Measurements from ENCODE around the gene UTRN.

Gene UTRN

DNA sequence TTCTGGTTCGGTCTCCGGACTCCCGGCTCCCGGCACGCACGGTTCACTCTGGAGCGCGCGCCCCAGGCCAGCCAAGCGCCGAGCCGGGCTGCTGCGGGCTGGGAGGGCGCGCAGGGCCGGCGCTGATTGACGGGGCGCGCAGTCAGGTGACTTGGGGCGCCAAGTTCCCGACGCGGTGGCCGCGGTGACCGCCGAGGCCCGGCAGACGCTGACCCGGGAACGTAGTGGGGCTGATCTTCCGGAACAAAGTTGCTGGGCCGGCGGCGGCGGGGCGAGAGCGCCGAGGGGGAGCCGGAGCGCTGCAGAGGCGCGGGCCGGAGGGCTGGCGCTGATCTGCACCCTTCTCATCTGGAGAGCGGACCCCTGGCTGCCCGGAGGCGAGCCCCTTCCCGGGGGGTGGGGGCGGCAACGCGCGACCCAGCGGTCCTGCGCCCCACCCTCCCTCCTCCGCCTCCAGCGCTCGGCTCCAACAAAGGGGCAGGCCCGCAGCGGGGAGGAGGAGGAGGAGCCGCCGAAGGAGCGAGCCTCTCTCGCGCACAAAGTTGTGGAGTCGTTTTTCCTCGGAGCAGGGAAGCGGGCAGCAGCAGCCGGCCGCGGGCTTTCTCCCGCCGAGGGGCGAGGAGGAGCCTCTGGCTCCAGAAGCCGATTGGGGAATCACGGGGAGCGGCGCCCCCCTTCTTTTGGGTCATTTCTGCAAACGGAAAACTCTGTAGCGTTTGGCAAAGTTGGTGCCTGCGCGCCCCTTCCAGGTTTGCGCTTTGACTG is at the start of gene UTRN:
Gene UTRN, plus strand, starts transcription at position 553 of the 765 bp plus-strand sequence. CDS start 6,494 bp downstream, outside the sequence.
- peak in 2 of 3 donors; percentile 22 to 59 for DNase-seq (ENCODE audit: low read depth in 2 of 3, low spot score in 1 of 3)

DNA sequence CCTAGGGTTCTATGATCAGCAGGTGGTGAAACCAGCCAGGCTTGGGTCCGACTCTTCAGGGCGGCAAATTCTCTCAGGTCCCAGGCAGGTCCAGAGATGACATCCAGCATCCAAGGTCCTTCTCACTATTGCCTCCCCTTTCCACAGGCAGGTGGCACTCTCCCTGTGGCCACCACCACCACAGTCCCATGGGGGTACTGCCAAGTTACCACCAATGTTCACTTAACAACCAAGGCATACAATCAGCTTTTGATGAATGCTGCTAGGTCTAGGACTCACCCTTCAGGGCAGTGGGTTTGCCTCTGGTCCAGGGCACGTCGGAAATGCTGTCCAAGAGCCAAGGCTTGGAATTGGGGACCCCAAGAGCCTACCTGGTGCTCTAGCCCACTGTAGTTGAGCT is 40.4 kb upstream of the UTRN start:
- no peak for DNase-seq (ENCODE audit: low read depth in 2 of 3, low spot score in 1 of 3)

DNA sequence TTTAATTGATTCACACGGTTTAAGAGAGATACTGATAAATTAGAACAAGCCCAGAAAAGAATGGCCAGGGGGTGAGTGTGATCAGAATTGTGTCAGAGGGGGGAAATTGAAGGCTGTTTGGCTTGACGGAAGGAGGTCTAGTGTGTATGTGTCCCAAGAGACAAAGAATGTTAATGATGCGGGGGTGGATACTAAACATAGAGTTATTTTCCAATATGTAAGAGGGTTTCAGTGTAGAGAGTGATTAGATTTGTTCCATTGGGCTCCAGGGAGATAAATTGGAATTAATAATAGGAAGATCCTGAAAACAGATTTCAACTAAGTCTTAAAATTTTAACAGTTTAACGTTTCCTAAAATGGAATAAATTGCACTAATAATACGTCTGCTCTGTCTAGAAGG is 38.1 kb upstream of the UTRN start:
- DNase-seq (ENCODE audit: low read depth in 2 of 3, low spot score in 1 of 3): no peak

GRCh38 chr6:144248003-144248402 is 37.1 kb upstream of the UTRN start:
- peak in 2 of 3 donors; percentile 3 to 8 for DNase-seq (ENCODE audit: low read depth in 2 of 3, low spot score in 1 of 3)

DNA sequence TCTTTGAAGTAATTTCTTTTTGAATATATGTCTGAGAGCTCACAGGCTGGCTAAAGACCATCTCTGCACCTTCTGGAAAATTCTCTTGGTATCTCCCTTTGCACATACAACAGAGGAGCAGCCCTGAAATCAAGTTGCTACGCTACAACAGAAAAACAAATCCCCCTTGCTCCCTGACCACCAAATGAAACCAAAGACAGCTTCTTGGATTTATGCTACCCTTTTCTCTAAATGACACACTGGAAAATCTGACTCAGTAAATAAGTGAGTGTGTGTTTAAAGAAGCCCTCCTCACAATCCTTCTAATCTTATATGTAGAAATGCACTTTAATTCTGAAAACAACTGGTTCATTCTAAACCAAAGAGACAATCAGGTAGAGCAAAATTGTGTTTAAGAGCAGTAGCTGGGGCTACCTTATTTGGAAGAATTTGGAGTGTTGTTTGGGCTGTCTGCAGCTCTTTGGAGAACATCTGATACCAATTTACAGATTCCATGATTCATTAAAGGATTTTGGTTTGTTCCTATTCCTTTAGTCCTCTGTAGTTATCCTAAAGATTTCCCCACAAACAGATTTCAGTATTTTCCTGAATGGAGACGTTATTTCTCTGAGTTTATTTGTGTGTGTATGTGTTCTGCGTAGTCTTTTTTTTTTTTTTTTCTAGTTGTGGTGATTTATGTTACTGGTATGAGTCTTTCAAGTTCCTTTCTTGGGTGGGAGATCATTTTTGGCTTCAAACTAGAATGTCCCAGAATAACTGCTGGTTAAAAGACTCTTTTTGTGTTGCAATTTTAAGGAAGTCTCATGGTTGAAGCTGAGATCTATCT is 36.4 kb upstream of the UTRN start:
- no peak for DNase-seq (ENCODE audit: low read depth in 2 of 3, low spot score in 1 of 3)

DNA sequence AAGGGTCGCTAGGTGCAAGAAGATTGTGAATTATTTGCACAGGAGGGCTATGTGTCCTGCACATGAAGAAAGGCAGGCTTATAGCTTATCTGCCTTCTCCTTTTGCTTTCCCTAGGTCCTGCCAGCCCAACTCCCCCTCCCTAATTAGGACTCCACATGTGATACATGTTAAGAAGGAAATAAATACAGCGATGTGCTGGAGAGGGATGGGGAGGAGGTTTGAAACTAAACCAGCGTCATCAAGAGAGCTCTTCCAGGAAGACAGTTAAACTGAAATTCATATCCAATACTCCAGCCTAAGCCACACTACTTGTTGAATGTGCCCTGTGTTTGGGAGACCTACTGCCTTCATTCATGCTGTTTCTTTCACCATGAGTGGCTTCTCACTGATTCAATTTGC is 34.9 kb upstream of the UTRN start:
- no peak for DNase-seq (ENCODE audit: low read depth in 2 of 3, low spot score in 1 of 3)

- no peak for DNase-seq (ENCODE audit: low read depth in 2 of 3, low spot score in 1 of 3)
Measured at GRCh38 chr6:144252259-144252658, 32.9 kb upstream of the UTRN start.

- DNase-seq (ENCODE audit: low read depth in 2 of 3, low spot score in 1 of 3): no peak
Measured at GRCh38 chr6:144259986-144260385, 25.1 kb upstream of the UTRN start.

- no peak for DNase-seq (ENCODE audit: low read depth in 2 of 3, low spot score in 1 of 3)
Measured at GRCh38 chr6:144262470-144263369, 22.4 kb upstream of the UTRN start.

DNA sequence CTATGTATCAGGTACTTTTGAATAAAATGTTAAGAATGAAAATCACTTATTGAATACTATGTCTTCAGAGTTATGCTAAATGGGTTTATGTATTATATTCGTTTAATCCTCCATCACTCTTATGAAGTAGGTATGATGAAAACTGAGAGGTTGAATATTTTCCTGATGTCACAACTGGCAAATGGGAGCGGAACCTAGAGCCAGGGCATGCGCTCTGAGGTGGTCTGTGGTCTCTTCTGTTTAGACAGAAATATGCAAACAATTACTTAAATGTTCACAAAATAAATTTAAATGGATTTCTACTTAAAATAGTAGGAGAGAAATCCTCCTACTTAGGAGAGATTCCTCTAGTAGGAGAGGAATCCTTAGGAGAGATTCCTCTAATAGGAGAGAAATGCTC is 21.3 kb upstream of the UTRN start:
- no peak for DNase-seq (ENCODE audit: low read depth in 2 of 3, low spot score in 1 of 3)

DNA sequence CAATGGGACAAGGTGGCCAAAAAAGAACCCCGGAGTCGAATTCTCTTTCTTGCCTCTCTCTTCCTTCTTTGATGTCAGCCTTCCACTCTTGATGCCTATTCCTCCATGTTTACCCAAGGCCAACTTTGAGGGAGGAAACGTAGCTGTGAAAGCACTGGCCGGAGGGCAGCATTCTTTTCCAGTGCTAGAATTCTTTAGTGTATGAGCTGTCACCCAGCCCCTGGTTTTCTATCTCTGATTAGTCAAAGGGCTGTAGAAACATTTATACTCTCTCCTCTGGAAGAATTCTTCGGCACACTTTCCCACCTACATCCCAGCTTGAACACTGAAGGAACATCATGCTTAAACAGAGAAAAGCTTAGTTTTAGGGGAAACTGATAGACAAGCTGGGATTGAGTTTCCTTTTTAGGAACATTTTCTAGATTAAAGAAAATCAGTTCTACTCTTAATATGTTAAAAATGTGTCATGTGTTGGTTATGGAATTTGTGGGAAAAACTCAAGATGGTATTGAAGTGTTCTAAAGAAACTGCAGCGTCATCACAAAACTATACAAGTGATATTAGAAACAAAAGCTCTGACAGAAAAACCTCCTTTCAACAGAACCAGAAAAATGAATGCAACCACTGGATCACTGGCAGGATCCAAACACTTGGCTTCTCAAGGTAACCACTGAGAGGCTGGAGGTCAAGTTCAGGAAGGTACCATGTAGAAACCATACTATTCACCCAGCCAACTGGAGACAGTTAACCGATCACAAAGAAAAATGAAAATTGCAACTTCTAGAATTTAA is 20.7 kb upstream of the UTRN start:
- no peak for DNase-seq (ENCODE audit: low read depth in 2 of 3, low spot score in 1 of 3)

- DNase-seq (ENCODE audit: low read depth in 2 of 3, low spot score in 1 of 3): no peak
Measured at GRCh38 chr6:144265061-144265357, 20.1 kb upstream of the UTRN start.

DNA sequence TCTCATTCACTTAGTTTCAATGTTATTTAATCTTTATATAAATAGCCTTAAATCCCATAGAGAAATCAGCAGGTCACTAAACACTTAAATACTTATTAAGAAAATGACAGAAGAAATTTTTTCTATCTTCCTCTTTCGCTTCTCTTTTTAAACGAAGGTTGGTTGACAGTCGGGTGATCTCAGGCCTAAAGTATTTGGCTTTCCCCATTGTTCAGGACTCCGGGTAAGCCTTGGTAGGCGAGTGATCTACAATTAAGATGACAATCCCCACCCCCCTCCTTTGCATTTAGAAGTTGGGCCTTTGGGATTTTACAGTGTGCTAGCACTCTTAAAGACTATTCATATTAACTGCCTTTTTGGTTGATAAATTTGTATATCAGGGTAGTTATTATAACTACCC is 19.7 kb upstream of the UTRN start:
- DNase-seq (ENCODE audit: low read depth in 2 of 3, low spot score in 1 of 3): no peak

- DNase-seq (ENCODE audit: low read depth in 2 of 3, low spot score in 1 of 3): no peak
Measured at GRCh38 chr6:144266091-144266649, 19.0 kb upstream of the UTRN start.

DNA sequence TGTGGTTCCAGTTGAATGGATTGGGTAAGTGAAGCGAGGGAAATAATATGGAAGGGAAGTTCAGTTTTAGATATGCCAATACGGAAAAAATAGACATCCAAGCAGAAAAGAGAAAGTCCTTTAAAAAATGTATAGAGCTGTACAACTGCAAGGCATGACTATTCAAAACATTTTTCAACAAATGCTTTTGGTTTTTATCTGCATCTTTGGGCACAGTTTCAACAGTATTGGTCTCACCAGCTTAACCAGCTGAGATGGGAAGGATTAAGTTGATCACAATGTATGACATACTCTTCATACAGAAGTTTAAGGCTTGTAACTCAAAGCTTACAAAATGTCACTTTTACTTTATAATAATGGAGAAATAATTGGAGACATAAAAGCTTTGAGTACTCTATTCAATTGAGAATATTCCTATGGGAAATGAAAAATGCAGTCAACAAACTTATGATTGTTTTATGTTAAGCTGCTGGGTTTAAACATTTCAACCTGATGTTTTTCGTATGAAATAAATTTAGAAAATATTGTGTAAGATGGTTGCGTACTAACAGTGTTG is 16.3 kb upstream of the UTRN start:
- DNase-seq (ENCODE audit: low read depth in 2 of 3, low spot score in 1 of 3): no peak

DNA sequence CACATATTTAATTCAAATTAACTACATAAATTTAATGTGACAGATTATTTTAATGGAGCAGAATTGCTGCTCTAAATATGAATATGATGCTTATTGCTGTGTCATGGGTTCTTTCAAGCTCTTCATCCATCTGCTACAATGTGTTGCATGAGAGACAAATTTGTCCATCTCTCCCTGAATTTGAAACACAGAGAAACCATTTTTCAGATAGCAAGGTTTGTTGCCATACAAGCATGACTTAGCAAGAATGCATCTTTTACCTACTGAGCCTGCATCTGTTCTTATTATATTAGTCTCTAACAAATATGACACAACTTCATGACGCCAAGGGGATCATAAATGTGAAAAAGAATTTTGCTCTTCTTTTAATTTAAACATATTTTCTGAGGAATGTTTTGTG is 8.0 kb upstream of the UTRN start:
- DNase-seq (ENCODE audit: low read depth in 2 of 3, low spot score in 1 of 3): no peak

DNA sequence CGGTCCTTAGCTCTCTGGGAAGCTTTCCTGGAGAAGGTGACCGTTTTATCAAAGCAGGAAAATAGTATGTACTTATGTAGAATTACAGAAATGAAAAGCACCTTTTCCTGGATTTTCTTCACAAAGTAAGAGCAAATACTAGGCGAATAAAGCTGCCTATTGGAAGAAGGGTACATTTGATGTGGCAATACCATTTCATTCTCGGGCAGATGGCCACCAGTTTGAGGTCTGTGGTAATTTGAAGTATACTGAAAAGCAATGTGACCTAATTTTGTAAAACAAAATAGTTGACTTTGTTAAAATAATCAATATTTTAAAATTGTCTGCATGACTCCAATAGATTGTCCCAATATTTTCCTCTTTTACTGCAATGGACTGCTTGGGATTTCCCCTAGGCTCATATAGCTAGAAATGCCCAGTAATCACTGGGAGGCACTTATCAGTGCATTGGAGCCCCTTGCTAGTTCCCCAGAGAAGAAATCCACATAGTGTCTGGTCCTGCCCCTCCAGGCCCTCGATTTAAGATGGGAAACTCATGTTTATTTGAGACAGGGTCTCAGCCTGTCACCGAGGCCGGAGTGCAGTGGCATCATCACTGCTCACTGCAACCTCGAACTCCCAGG is 7.4 kb upstream of the UTRN start:
- DNase-seq (ENCODE audit: low read depth in 2 of 3, low spot score in 1 of 3): no peak

- DNase-seq (ENCODE audit: low read depth in 2 of 3, low spot score in 1 of 3): no peak
Measured at GRCh38 chr6:144278659-144279314, 6.3 kb upstream of the UTRN start.

DNA sequence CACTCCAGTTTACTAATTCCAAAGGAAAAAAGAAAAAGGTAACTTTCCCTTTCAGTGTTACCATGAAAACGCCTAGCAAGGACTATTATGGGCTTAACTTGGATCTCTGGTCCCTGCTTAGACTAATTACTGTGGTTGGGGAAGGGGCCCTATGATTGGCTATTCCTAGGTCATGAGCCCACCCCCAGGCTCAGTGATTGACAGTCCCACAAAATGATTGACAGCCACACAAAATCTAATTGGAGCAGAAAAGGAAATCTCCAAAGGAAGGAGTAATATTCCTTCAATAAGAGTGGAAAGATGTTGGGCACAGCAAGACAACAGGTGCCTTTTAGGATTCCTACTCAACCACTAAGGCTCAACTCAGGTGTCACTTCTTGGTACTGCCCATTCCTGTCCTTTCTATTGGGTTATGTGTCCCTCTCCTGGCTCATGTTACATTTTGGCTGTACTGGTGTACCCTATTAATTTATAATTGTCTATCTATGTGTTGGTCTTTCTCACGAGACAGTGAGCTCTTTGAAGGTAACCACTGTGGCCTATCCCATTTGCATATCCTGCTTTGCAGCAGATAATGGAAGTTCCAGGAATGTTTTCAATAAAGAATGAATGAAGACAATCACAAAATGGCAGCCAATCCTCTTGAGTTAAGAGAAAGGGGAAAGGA is 5.5 kb upstream of the UTRN start:
- no peak for DNase-seq (ENCODE audit: low read depth in 2 of 3, low spot score in 1 of 3)

All from stimulated activated CD4-positive, alpha-beta T cell treated with anti-CD3 and anti-CD28 coated beads, Interleukin-12 subunit alpha, Interleukin-12 subunit beta, amount 100 ng/mL, for 48 hours (primary cell).